Heart left ventricle (tissue), 13 donors: ENCODE results near the gene PRR29.

Experiments
- CTCF ChIP-seq, 12 donors: fragments of 200-600 bp; sonication (generic) in 4 of 12; IDR thresholded peaks; one replicate each; pipeline versions ENCODE4 v1.5.0 to v1.8.0; 2018 to 2022; ENCODE audit warnings: antibody characterized with exemption in 12 of 12, mild to moderate bottlenecking in 5 of 12
- POLR2A ChIP-seq, 2 donors: fragments of 450-650 bp; IDR thresholded peaks; one replicate each; pipeline ENCODE4 v1.6.1; 2017; ENCODE audit warnings: antibody characterized with exemption in 2 of 2, mild to moderate bottlenecking in 2 of 2, moderate library complexity in 2 of 2
- donor health status: ischemic (EF 13 %, LVEDD 7.1; RV severe dilation, severe dysfunction).
- donor health status: DM: no; HTN: yes; CAD: no.
- donor health status: DM: no; HTN: no; CAD: no.
- donor health status: ischemic (EF 25% LVEDD 6.9; RV normal size, moderate dysfunction).
- donor health status: ischemic (EF 25% LVEDD 5.7; RV mildly dilated, moderate dysfunction).
- donor health status: ischemic (EF 35%, LVEDD 5.7; RV mildly dilated, moderate dysfunction).
- donor health status: nonischemic (EF 11% LVEDD 7.7; RV severe dilation, severe dysfunction).
- donor health status: DM: yes; HTN: yes; CAD: no.
- donor health status: PGD.
- donor health status: ischemic (EF 29% LVEDD 5.4; RV normal size, mild dysfunction).
- donor health status: nonischemic (EF 23%, LVEDD 6.1; RV moderate dilation, normal function).

- TF ChIP-seq CTCF (IDR thresholded peaks at IDR 0.05) (no peak), POLR2A (IDR thresholded peaks at IDR 0.05) (no peak)
Observed at GRCh38 chr17:64007838-64008282, 9.7 kb downstream of the PRR29 start.
